ENCODE results near the gene NHSL1.

DNA sequence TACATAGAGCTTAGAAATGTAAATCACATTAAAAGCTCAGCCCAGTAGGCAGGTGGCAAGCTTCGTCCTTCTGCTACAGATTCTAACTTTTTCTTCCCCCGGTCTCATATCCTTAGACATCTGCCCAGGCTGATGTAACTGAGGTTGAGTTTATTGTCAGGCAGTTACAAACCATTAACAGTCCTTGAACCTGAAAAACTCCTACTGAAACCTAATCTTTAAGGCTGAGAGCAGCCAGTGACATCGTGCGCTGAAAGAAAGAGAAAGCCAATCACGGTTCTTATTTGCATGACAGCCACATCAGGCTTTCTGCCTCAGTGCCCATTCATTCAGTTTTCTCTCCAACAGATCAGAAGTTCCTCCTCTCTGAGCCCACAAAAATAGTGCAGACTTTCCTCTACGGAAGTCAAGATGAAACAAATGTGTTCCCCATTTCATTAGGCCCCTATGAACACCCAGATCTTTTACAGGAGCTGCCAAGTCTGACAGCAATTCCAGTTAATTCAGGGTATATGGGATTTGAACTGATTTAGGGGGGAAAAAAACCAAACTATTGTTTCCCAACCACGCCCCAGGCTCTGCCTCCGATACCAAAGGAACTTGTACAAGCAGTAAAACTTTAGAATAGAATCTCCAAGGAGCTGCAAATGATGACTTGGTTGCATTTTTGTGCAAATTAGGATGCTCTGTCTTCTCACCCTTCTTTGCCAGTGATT is at the start of gene NHSL1:
- no peak for TF ChIP-seq FOXP2 (optimal IDR thresholded peaks at IDR 0.05; ENCODE audit: borderline replicate concordance, extremely low read depth, extremely low read length, insufficient read depth)
- peak; percentile 95; the same call in 1 of the 2 replicates for TF ChIP-seq TAF1 (IDR thresholded peaks at IDR 0.05; ENCODE audit: borderline replicate concordance, insufficient read depth, low read length)
- TF ChIP-seq REST (IDR thresholded peaks at IDR 0.05; ENCODE audit: insufficient read depth in 1 of 2, low read depth in 2 of 2, low read length in 2 of 2): 0 out of 4 replicates have a peak, but pooled peaks of 1 of the 2 experiments have one; percentile 21
- TF ChIP-seq POLR2AphosphoS5 (IDR thresholded peaks at IDR 0.05; ENCODE audit: low read depth, low read length): peak; percentile 94
- TF ChIP-seq SIN3A (IDR thresholded peaks at IDR 0.05; ENCODE audit: borderline replicate concordance, insufficient read depth, low read length): peak; percentile 93
